NCI-H748 treated with DMSO at 0.1 percent for 48 hours (cell line): Measurements from ENCODE around the gene SMPDL3A.

Source experiments
- DNase-seq: peaks from one replicate; lab custom pipeline; 2025; lab: John Stamatoyannopoulos, UW

Gene SMPDL3A

DNA sequence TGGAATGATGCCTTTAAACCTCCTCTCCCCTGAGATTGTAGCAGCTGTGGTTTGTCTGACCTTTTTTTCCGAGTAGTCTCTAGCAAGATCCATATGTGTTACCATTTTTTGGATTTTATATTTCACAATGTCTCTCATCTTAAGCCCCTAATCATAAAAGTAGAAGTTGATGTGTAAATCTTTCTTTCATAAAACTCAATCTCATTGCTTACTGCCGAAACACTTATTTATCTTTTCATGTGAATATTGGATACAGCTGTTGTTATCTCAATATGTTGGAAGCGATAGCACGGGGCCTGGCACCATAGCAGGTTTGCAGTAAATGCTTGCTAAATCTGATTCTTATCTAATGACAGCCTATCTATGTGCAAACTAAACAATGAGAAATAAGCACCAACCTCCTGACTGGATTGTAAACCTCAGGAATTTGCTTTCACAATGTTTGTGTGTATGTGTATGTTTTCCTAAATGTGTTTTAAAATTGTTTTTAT, 14.2 kb downstream of the SMPDL3A start:
- DNase-seq, result no peak

DNA sequence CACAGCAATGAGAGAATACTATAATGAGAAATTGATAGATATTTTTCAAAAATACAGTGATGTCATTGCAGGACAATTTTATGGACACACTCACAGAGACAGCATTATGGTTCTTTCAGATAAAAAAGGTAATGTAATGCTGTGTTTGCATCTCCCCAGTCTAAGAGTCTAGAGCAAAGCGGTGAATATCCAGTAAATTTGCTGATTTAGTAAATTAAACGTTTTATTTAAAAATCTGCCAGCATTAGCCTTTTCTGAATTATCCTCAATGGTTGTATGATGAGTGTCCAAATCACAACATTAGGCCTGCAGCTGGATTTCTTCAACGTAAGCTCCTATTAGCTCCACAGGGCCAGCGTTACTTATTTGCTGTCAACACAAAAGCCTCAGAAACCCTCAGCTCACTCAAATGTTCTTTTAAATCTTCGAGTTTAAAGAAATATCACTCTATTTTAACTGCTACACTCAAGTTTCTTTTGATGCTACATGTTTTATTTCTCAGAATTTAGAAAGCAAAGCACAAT, 16.0 kb downstream of the SMPDL3A start:
- no peak for DNase-seq

DNA sequence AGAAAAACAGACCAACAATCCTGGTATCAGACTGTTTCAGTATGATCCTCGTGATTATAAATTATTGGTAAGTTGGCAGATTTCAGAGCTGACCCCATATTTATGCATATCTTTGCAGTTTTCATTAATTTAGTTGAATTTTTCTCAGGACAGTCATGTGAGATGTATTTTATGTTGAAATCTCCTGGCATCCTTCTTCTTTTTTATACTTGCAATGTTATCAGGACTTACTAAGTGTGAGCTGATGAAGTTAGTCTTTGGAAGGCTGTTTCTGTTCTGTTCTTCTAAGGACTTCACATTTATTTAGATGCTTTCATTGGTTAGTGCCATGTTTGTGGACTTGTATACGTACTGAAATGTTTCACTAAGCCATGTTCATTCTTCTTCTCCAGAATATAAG, 17.2 kb downstream of the SMPDL3A start:
- no peak for DNase-seq

DNA sequence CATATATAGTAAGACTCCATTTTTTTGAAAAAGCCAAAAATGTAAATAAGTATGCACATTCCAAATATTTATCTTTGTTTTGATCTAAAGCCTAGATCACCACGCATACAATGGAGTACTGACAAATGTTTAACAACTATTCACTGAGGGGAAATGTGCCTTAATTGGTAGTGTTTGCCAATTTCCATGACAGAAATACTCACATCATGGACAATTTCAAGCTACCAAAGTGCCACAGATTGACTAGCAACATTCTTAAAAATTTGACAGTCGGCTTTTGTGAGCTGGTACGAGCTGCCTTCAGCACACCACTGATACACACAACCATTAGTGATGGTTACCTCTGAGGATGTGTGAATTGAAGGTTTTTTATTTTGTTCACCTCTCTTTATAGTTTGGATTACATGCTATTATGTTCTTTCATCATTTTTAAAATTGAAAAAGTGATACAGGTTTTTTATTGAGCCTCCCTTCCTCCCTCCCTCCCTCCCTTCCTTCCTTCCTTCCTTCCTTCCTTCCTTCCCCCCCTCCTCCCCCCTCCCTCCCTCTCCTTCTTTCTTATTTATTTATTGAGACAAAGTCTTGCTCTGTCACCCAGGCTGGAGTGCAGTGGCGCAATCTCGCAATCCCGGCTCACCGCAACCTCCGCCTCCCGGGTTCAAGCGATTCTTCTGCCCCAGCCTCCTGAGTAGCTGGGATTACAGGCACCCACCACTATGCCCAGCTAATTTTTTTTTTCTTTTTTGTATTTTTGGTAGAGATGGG, 19.2 kb downstream of the SMPDL3A start:
- DNase-seq, result no peak

DNA sequence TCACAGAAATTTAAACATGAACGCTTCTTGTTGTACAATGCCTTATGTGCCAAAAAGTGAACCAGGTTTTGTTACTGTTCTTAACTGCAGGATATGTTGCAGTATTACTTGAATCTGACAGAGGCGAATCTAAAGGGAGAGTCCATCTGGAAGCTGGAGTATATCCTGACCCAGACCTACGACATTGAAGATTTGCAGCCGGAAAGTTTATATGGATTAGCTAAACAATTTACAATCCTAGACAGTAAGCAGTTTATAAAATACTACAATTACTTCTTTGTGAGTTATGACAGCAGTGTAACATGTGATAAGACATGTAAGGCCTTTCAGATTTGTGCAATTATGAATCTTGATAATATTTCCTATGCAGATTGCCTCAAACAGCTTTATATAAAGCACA, 19.9 kb downstream of the SMPDL3A start:
- DNase-seq, result no peak

DNA sequence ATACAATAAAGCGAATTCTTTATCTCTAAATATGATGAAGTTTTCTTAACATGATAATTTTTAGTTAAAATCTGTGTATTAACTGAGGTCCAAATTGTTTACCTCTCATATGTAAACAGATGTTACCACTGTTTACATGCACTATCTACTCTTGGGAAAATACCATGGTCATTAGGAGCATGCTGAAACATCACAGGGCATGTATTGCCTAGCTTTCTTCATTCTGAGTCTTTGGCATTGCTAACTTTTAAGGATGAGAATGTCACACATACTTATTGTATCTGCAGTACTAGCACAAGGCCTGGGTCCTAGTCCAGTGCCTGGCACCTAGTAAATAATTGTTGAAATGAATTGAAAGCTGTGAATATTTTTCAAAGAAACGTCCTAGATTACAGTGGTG, 20.6 kb downstream of the SMPDL3A start:
- DNase-seq, result no peak

DNA sequence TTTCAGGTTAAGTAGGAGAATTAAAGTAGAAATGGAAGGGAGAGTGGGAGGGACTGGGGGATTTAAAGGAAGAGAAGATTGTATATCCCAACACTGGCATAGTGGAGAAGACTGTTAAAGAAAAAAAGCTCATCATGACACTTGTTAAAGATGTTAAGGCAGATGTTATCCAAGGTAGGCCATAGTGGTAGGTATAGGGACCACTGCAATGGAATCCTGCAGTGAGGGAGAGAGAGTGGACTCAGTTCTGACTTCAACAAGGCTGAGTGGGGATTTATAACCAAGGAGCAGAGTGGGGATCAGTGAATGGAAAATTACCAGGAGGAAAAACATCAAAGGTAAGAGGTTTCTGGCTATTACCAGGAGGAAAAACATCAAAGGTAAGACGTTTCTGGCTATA, 21.1 kb downstream of the SMPDL3A start:
- no peak for DNase-seq

DNA sequence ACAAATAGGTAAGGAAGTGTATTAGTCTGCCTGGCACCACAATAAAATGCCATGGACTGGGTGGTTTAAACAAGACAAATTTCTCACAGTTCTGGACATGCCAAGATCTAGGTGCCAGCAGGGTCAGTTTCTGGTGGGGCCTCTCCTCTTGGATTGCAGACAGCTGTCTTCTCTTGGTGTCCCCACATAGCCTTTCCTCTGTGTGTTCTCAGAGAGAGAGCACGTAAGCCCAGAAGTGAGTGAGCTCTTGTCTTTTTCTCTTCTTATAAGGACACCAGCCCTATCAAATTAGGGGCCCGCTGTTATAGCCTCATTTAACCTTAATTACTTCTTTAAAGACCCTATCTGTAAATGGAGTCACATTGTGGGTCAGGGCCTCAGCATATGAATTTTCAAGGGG, 28.3 kb downstream of the SMPDL3A start:
- peak; percentile 57 for DNase-seq

DNA sequence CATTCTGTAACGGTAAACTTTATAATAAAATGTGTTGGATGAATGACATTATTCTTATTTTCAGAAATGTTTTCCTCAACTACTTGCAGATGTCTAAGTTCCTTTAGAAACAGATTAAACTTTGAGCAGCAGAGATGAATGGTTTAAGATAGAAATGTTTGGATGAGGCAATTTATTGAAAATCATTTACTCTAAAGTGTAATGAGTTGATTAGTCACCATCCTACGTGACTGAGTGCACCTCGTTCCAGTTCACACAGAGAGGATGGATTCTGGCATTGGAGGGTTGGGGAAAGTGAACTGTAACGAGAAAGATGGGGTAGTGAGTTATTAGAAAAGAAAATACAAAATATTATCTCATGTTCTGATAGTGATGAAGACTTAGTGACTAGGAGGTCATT, 28.7 kb downstream of the SMPDL3A start:
- DNase-seq, result peak; percentile 70

DNA sequence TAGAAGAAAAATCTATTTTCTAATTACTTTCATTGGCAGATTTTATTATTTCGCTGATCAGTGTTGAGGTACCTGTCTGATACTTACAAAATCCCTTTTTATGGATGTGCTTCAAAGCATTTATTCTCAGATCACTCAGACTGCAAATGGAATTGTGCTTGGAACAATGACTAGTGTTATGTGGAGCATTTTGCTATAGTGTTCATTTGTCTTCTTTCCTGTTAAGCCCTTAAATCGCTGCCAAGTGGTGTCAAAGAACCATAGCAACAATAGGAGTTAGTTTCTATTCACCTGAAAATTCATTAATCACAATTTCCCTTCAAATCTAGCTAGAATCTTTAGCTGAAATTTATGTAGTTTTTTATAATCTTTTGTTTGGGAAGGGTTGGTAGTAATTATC, 29.8 kb downstream of the SMPDL3A start:
- peak; percentile 87 for DNase-seq

DNA sequence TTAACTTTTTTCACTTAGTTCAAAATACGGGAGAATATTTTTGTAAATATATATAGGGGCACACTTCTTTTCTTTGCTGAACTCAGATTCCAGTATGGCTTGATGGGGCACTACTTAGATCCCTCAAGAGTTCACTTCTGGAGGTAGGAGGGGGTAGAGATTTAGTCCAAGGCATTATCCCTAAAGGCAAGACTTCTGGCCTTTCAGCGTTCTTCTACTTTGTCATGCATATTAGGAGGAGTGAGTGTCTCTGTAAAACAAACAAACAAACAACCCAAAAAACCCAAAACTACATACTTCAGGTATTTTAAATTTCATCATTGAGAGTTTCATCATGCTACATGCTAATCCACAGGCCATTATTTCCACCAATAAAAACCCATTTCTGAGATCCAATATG, 32.0 kb downstream of the SMPDL3A start:
- DNase-seq, result no peak

DNA sequence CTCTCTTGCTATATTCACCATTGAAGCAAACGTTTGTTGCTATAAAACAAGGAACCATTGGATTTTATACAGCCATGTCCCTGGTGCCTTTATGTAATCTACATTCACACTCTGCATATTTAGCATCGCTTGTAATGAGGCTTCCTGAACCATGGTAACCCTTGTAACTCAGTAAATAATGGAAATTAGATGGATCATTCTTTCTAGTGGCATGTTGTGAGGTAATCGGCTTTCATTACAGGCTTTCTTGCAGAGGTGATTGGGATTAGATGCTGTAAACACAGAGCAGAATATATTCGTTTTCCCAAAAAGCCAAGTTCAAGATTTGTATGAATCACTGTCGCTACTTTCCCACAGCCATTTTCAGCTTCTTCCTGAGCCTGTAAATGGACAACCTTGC, 36.1 kb downstream of the SMPDL3A start:
- DNase-seq, result peak; percentile 79

DNA sequence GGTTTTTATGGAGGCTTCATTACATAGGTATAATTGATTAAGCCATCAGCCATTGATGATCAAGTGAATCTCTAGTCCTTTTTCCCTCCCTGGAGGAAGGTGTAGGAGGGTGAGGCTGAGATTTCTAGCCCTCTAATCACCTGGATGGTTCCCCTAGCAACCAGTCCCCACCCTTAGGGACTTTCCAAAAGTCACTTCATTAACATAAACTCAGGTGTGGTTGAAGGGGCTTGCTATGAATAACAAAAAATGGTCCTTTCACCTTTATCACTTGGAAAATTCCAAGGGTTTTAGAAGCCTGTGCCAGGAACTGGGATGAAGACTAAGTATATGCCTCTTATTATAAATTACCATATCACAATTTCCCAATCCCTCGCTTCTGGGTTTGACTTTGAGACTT, 40.4 kb downstream of the SMPDL3A start:
- no peak for DNase-seq

DNA sequence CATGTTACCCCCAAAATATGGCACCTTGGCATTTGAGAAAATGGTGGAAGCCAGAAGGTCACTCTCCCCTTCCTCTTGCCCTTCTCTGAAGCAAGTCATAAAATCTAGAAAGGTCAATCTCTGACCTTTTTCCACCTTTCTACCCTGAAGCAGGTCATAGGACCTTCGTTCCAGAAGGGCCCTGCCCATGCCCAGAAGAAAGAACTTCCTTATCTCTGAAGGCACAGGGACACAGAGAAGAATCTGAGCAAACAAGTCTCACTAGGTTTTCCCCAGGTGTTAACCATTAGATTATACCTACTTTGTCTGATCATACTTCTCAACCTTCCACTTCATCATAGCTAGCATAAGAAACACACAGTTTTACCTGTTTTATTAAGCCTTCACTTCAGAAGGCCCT, 42.5 kb downstream of the SMPDL3A start:
- no peak for DNase-seq

DNA sequence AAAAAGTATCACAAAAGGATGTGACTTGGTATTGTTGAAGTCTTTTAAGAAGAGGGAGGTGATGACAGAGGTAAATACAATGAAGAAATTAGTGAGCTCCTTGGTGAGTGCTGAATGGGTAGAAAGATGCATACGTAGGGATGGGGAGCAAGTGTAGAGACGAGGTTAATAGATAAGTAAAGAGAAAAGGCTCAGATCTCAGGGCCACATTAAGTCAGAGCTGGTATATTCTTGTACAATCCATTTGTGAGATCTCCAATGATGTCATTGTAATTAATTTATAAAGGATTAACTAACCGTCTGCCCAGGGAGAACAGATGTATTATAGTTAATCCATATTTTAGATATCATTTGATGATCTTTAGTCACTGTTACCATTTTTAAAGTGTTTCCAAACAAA, 43.4 kb downstream of the SMPDL3A start:
- no peak for DNase-seq

DNA sequence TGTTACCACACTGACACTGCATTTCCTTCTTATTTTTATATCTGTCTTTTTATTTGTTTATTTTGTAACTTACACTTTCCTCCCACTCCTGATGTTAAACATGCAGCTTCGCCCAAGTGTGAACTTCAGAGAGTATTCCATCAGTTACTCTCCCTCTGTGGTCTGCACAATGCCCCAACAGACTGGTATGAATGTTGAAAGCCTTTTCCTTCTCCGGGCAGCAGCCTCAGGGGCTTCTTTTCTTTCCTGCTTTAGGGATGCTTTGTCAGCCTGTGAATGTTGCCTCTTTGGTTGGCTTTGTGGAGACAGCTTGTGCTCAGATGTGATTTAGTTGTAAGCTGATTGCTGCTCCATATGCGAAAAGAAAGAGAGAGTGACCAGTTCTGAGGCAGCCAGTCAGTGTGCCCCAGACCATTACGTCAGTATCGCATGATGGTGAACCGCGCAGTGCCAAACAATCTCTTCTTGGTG, 44.0 kb downstream of the SMPDL3A start:
- DNase-seq, result no peak

DNA sequence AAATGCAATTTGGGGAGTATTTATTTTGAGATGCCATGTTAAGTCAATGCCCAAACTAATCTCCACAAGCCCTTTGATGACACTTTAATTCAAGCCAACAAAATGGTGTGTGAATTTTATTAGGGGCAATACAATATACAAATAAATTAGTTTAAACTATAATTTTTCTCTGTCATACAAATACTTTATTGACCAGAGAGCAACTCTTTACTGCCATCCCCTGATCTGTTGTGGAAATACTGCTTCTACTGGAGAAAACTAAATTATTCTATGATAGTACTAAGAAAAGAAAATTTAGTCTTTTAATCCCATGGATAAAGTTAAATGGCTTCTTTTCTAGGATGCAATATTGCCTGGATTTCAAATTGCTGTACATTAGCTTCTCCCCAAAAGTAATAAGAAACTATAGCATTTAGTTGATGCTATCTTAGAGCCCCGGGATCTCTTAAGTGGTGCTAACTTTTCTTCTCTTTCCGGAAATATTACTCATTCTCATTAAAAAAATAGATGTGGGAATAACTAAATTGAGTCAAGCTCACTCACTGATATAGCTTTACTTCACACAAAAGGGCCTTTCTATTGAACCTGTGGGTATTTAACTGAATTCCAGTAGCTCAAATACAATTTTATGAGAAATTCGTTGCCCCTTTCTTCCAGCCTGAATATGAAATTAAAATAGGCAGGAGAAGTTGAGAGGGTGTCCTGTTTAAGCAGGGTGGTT, 49.2 kb downstream of the SMPDL3A start:
- DNase-seq, result peak; percentile 51

DNA sequence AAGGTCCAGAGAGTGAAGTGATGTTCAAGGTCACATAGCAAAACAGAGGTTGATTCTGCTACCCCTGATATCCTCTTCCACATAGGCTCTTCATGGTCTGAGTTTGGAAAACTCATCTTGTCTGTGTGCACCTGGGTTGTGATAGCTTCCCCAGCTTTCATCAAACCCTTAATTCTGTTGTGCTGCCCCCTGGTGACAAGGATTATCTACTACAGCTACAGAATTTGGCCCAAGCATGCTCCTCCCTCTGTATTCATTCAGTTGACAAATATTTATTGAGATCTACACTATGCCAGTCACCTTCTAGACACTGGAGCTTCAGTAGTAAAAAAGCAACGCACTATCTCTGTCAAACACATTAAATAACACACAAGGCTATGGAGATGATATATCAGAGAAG, 50.4 kb downstream of the SMPDL3A start:
- peak; percentile 55 for DNase-seq

DNA sequence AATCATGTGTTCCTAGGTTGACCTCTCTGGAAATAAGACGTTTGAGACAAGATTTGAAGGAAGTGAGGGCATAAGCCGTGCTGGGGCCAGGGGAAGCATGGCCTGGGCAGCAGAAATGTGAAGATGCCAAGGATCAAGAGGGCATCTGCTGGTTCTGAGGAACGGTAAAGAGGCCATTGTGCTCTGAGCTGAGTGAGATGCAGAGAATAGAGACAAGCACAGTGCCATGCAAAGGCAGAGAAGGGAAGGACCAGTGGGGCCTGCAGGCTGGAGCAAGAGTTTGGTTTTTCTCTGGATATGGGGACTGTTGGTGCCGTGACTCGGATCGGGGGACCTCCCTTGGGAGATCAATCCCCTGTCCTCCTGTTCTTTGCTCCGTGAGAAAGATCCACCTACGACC, 50.8 kb downstream of the SMPDL3A start:
- no peak for DNase-seq

DNA sequence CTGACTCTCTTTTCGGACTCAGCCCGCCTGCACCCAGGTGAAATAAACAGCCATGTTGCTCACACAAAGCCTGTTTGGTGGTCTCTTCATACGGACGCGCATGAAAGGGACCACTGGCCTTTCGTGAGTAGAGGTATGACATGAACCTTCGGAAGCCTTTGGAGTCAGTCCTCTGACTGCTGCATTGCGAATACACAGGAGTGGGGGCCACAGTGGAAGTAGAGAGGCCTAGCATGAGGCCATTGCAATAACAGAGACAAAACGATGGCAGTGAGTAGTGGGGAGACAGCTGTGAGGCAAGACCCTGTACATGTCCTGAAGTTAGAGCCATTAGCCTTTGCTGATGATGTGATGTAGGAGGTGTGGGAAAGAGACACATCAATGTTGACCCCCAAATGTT, 56.4 kb downstream of the SMPDL3A start:
- no peak for DNase-seq

DNA sequence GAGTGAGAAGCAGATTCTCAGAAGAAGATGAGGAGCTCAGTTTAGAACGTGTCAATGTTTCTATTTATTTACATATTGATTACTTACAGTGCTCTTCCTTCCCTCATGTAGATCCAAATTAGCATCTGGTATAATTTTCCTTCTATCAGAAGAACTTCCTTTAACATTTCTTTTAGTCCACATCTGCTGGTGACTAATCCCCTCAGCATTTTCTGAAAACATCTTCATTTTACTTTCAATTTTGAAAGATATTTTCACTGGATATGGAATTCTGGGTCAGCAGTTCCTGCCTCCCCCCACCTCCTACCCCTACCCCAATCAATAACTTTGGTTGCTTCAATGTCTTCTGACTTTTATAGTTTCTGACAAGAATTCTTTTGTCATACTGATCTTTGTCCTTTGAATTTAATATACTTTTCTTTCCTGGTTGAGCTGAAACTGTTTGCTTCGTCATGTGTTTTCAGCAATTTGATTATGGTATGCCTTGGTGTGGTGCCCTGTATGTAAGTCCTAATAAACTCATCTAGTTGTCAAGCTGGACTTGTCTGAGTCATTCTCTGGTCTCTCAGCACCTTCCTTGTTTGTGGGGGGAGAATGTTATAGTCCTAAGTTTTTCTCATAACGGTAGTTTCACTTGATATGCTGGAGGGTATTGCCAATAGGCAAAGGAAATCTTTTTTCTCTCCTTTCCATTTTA, 57.0 kb downstream of the SMPDL3A start:
- no peak for DNase-seq

DNA sequence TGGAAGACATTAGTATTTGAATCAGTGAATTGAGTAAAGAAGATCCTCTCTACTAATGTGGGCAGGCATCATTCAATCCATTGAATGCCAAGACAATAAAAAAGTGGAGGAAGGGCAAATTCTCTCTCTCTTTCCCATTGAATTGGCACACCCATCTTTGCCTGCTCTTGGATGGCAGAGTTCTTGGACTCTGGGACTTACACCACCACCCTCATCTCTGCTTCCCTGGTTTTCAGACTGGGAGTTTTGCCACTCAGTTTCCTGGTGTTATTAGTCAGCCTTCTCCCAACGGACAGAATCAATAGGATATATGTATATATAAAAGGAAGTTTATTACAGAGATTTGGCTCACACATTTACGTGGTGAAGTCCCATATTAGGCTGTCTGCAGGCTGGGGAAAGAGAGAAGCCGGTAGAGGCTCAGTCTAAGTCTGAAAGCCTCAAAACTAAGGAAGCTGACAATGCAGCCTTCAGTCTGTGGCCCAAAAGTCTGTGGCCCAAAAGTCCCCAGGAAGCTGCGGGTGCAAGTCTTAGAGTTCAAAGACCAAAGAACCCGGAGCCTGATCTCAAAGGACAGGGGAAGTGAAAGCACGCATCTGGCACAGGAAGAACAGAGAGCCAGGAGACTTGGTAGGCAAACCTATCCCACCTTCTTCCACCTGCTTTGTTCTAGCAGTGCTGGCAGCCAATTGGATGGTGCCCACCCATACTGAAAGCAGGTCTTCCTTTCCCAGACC, 64.4 kb downstream of the SMPDL3A start:
- no peak for DNase-seq
